H7 (cell line): ENCODE results near the gene PSMD3. TPM values are rescaled to one million over a fixed set of nuclear protein-coding genes. Genes with fewer than 3 reads are reported as not detected.

Experiments
- DNase-seq: peaks from one replicate; pipeline ENCODE4 v3.0.0; 2012
- H3K27me3 ChIP-seq: 2 replicates; pipeline ENCODE4 v1.6.0; 2011; ENCODE audit warnings: mild to moderate bottlenecking, low read length; ENCODE audit not compliant: control insufficient read depth, insufficient read depth
- H3K36me3 ChIP-seq: replicated peaks from 2 replicates; pipeline ENCODE4 v1.5.1; 2011; ENCODE audit warnings: low read length; ENCODE audit not compliant: control insufficient read depth, insufficient read depth
- H3K4me3 ChIP-seq: 2 replicates; pipeline ENCODE4 v1.5.1; 2011; ENCODE audit warnings: low read depth, mild to moderate bottlenecking, control low read depth, low read length, moderate library complexity; ENCODE audit not compliant: insufficient read depth
- total RNA-seq: library from RNA; depleted of rRNA; stranded (reverse); fragments of >200 nt; shearing (Covaris generic); gene quantifications from 2 replicates; pipeline ENCODE4 v1.2.3, GENCODE V29; 2014

The PSMD3 gene
- total RNA-seq, 1 experiment from 2014 or later, result 325 TPM

GRCh38 chr17:39950871-39951348, 29.7 kb upstream of the PSMD3 start:
- no peak for DNase-seq
- Histone ChIP-seq H3K36me3 (no peaks in the 10 kb centered on the region), H3K27me3 (peaks cover 9% of the 10 kb centered on the region), H3K4me3 (no peak overlapping the region)

- DNase-seq, result no peak
- Histone ChIP-seq H3K36me3 (no peaks in the 10 kb centered on the region), H3K27me3 (peaks cover 9% of the 10 kb centered on the region), H3K4me3 (peak overlapping the region; percentile 50)
Observed at GRCh38 chr17:39951924-39952679, 28.5 kb upstream of the PSMD3 start.

- peak; percentile 99 for DNase-seq
- H3K27me3 ChIP-seq, result peaks cover 9% of the 10 kb centered on the region
- H3K4me3 ChIP-seq, result peak overlapping the region; percentile 50
- no peaks in the 10 kb centered on the region for H3K36me3 ChIP-seq
Observed at GRCh38 chr17:39952680-39953470, 27.7 kb upstream of the PSMD3 start.

GRCh38 chr17:39953471-39953888, 27.1 kb upstream of the PSMD3 start:
- Histone ChIP-seq H3K27me3 (peaks cover 9% of the 10 kb centered on the region), H3K36me3 (no peaks in the 10 kb centered on the region), H3K4me3 (peak overlapping the region; percentile 43)
- DNase-seq, result no peak

- no peak for DNase-seq
- H3K4me3 ChIP-seq, result no peak overlapping the region
- peaks cover 9% of the 10 kb centered on the region for H3K27me3 ChIP-seq
- H3K36me3 ChIP-seq, result no peaks in the 10 kb centered on the region
Observed at GRCh38 chr17:39954876-39955275, 25.7 kb upstream of the PSMD3 start.

GRCh38 chr17:39955726-39956225, 24.8 kb upstream of the PSMD3 start:
- no peak for DNase-seq

GRCh38 chr17:39960524-39961041, 20.0 kb upstream of the PSMD3 start:
- no peak for DNase-seq
- H3K36me3 ChIP-seq, result no peaks in the 10 kb centered on the region
- H3K4me3 ChIP-seq, result no peak overlapping the region
- H3K27me3 ChIP-seq, result no peaks in the 10 kb centered on the region; the same call in 1 of the 2 replicates

More at GRCh38 chr17:39955726-39956225, 24.8 kb upstream of the PSMD3 start:
- Histone ChIP-seq H3K36me3 (no peaks in the 10 kb centered on the region), H3K4me3 (no peak overlapping the region), H3K27me3 (peaks cover 9% of the 10 kb centered on the region)

- DNase-seq, result no peak
- no peaks in the 10 kb centered on the region; the same call in 1 of the 2 replicates for H3K27me3 ChIP-seq
- no peak within 1 kb of the TSS for H3K4me3 ChIP-seq
- H3K36me3 ChIP-seq, result no peaks in the 10 kb centered on the region
Observed at GRCh38 chr17:39962642-39963220, 17.9 kb upstream of the PSMD3 start, which contains the start of gene GSDMA. Gene GSDMA (plus strand): TSS chr17:39963004. CDS start chr17:39965688, 2,684 bp downstream.

GRCh38 chr17:39963829-39964228, 16.8 kb upstream of the PSMD3 start:
- no peaks in the 10 kb centered on the region; the same call in 1 of the 2 replicates for H3K27me3 ChIP-seq
- no peak for DNase-seq
- no peaks in the 10 kb centered on the region for H3K36me3 ChIP-seq
- H3K4me3 ChIP-seq, result no peak overlapping the region

- no peak for DNase-seq
- Histone ChIP-seq H3K27me3 (no peaks in the 10 kb centered on the region; the same call in 1 of the 2 replicates), H3K4me3 (no peak overlapping the region), H3K36me3 (no peaks in the 10 kb centered on the region)
Observed at GRCh38 chr17:39965017-39965699, 15.4 kb upstream of the PSMD3 start.

- Histone ChIP-seq H3K4me3 (no peak overlapping the region), H3K36me3 (no peaks in the 10 kb centered on the region), H3K27me3 (no peaks in the 10 kb centered on the region; the same call in 1 of the 2 replicates)
- no peak for DNase-seq
Observed at GRCh38 chr17:39966771-39967170, 13.8 kb upstream of the PSMD3 start.

- no peak for DNase-seq
- Histone ChIP-seq H3K4me3 (no peak overlapping the region), H3K27me3 (no peaks in the 10 kb centered on the region; the same call in 1 of the 2 replicates), H3K36me3 (no peaks in the 10 kb centered on the region)
Observed at GRCh38 chr17:39968761-39969160, 11.8 kb upstream of the PSMD3 start.

GRCh38 chr17:39969375-39969774, 11.2 kb upstream of the PSMD3 start:
- no peak overlapping the region for H3K4me3 ChIP-seq
- DNase-seq, result no peak
- H3K36me3 ChIP-seq, result no peaks in the 10 kb centered on the region
- no peaks in the 10 kb centered on the region; the same call in 1 of the 2 replicates for H3K27me3 ChIP-seq
